GM12878 (cell line): ENCODE data around the gene PAX9. TPM values are rescaled to one million over a fixed set of nuclear protein-coding genes. Genes with fewer than 3 reads are reported as not detected.

Experiments used
- ATAC-seq: fragments of 200-7000 bp; cut with Tn5 transposase; 3 replicates; pipeline ENCODE4 v1.9.1; 2020; ENCODE audit warnings: mild to moderate bottlenecking, moderate library complexity
- BruUV-seq: library from RNA; stranded (reverse); fragments of 400-500 nt; replicated peaks from 2 replicates; lab custom pipeline; 2021; lab: Mats Ljungman, UMichigan
- CTCF ChIA-PET: fragments of 300-600 bp; sonication (Branson Sonifier 250); formaldehyde crosslinking; extraction: SDS; loops from one replicate; lab custom pipeline; 2021; ENCODE audit warnings: inconsistent platforms; lab: Yijun Ruan, JAX
- POLR2A ChIA-PET: fragments of 350-600 bp; formaldehyde crosslinking; extraction: SDS; loops from one replicate; lab custom pipeline; 2021; ENCODE audit warnings: inconsistent platforms; lab: Charles Lee
- RAD21 ChIA-PET: fragments of 300-600 bp; sonication (Branson Sonifier 250); formaldehyde crosslinking; loops from one replicate; lab custom pipeline; 2023; ENCODE audit warnings: antibody characterized with exemption; ENCODE audit not compliant: unreplicated experiment; lab: Charles Lee
- SMC1A ChIA-PET: fragments of 300-600 bp; sonication (Branson Sonifier 250); formaldehyde crosslinking; loops from one replicate; lab custom pipeline; 2023; ENCODE audit not compliant: unreplicated experiment, uncharacterized antibody; lab: Charles Lee
- DNase-seq: peaks from one replicate; pipeline ENCODE4 v3.0.0-alpha.2; 2011; ENCODE audit warnings: low read depth, low spot score
- FAIRE-seq: peaks from 3 replicates; lab custom pipeline; 2011; peaks lifted over from hg19 to GRCh38; lab: Jason Lieb, UNC
- H2AFZ ChIP-seq: 2 replicates; pipeline ENCODE4 v1.6.0; 2011; ENCODE audit warnings: low read depth, low read length, control low read depth; ENCODE audit not compliant: control insufficient read depth
- H3K27ac ChIP-seq: 2 replicates; pipeline ENCODE4 v1.5.1; 2011; ENCODE audit warnings: control low read depth; ENCODE audit not compliant: control insufficient read depth, insufficient read depth
- H3K27me3 ChIP-seq, 2 experiments: replicated peaks in 1 of 2; 2 replicates each; pipeline versions ENCODE4 v1.6.0 to v1.6.1; 2011; ENCODE audit warnings: low read length in 1 of 2; ENCODE audit not compliant: control insufficient read depth in 2 of 2, insufficient read depth in 2 of 2
- H3K36me3 ChIP-seq, 2 experiments: 2 replicates each; pipeline ENCODE4 v1.5.1; 2011; ENCODE audit warnings: low read length in 1 of 2; ENCODE audit not compliant: control insufficient read depth in 2 of 2, insufficient read depth in 2 of 2
- H3K4me1 ChIP-seq: 2 replicates; pipeline ENCODE4 v1.6.1; 2011; ENCODE audit warnings: mild to moderate bottlenecking, low read length, moderate library complexity, mixed read lengths; ENCODE audit not compliant: control insufficient read depth, insufficient read depth
- H3K4me2 ChIP-seq: 2 replicates; pipeline ENCODE4 v1.6.0; 2011; ENCODE audit warnings: control low read depth; ENCODE audit not compliant: control insufficient read depth, insufficient read depth
- H3K4me3 ChIP-seq: fragments of 200-600 bp; sonication (generic); 2 replicates; pipeline ENCODE4 v1.5.1; 2016
- H3K79me2 ChIP-seq: 2 replicates; pipeline ENCODE4 v1.6.0; 2011; ENCODE audit warnings: low read length; ENCODE audit not compliant: control insufficient read depth, insufficient read depth
- H3K9ac ChIP-seq: 2 replicates; pipeline ENCODE4 v1.8.0; 2011; ENCODE audit warnings: low read length, control low read depth, mixed read lengths; ENCODE audit not compliant: control insufficient read depth, insufficient read depth
- H3K9me3 ChIP-seq: replicated peaks from 3 replicates; pipeline ENCODE4 v1.5.1; 2011; ENCODE audit warnings: mild to moderate bottlenecking, low read length; ENCODE audit not compliant: control insufficient read depth, insufficient read depth
- H4K20me1 ChIP-seq: 2 replicates; pipeline ENCODE4 v1.6.0; 2011; ENCODE audit not compliant: control insufficient read depth, insufficient read depth
- ASH2L ChIP-seq: fragments of 300-600, 200-600 bp; sonication (generic); IDR thresholded peaks from 2 replicates; pipeline ENCODE4 v1.6.1; 2017; ENCODE audit warnings: low read depth, mild to moderate bottlenecking, borderline replicate concordance
- ATF7 ChIP-seq: fragments of 450-650 bp; IDR thresholded peaks from 2 replicates; pipeline ENCODE4 v1.6.1; 2016; ENCODE audit warnings: low read depth, mild to moderate bottlenecking
- ETV6 ChIP-seq, 2 experiments: fragments of 450-650 bp in 1 of 2; IDR thresholded peaks in 1 of 2; conservative IDR thresholded peaks in 1 of 2; 2 replicates each; pipeline ENCODE4 v1.6.1; 2014; ENCODE audit warnings: antibody characterized with exemption in 1 of 2, borderline replicate concordance in 1 of 2, low read depth in 1 of 2, mild to moderate bottlenecking in 1 of 2, moderate library complexity in 1 of 2
- FOXK2 ChIP-seq: fragments of 450-650 bp; IDR thresholded peaks from 2 replicates; pipeline ENCODE4 v1.6.1; 2017; ENCODE audit warnings: mild to moderate bottlenecking, moderate library complexity
- KDM1A ChIP-seq: fragments of 200-600 bp; sonication (generic); IDR thresholded peaks from 2 replicates; pipeline ENCODE4 v1.6.1; 2016; ENCODE audit warnings: borderline replicate concordance
- RFX5 ChIP-seq: IDR thresholded peaks from 2 replicates; pipeline ENCODE4 v1.6.1; 2011; ENCODE audit warnings: low read depth, low read length, improper control_type of control experiment
- STAT1 ChIP-seq: fragments of 450-650 bp; conservative IDR thresholded peaks from 2 replicates; pipeline ENCODE4 v1.6.1; 2014; ENCODE audit warnings: antibody characterized with exemption, mild to moderate bottlenecking
- ZNF207 ChIP-seq: fragments of 450-650 bp; IDR thresholded peaks from 2 replicates; pipeline ENCODE4 v1.6.1; 2014; ENCODE audit warnings: antibody characterized with exemption, mild to moderate bottlenecking, borderline replicate concordance
- in situ Hi-C: fragments of 300-500 bp; cut with MboI; formaldehyde crosslinking; loops from 9 replicates; pipeline ENCODE4 v1.14.3; 2018; ENCODE audit warnings: mixed read lengths
- intact Hi-C: fragments of 100-400 bp; cut with micrococcal nuclease; formaldehyde crosslinking; loops from one replicate; pipeline ENCODE4 v1.14.2; 2022; ENCODE audit not compliant: unreplicated experiment
- polyA plus RNA-seq, 11 experiments: library from polyadenylated mRNA; depleted of rRNA in 4 of 11; unstranded in 6 of 11; stranded (reverse) in 5 of 11; fragments of >200 nt; fragmentation: Nextera tagmentation in 4 of 11; fragmentation: Illumina TruSeq in 1 of 11; extraction: Ambion mirVana in 4 of 11; extraction: Trizol in 1 of 11; gene quantifications; 1 replicate in 1 of 11; 2 replicates in 10 of 11; pipeline versions ENCODE4 v1.2.1 to v1.2.3, GENCODE V29; 2011 to 2016; ENCODE audit warnings: inconsistent platforms in 2 of 11, missing spikeins in 2 of 11, low read depth in 1 of 11
- total RNA-seq, 4 experiments: library from RNA; depleted of rRNA in 3 of 4; stranded (reverse); fragments of >200 nt in 3 of 4; fragmentation: Illumina TruSeq in 1 of 4; extraction: Trizol in 1 of 4; gene quantifications; 2 replicates each; pipeline versions ENCODE4 v1.2.1 to v1.2.3, GENCODE V29; 2013 to 2021
- TF ChIP-seq, protein P1 (sequence below): IDR thresholded peaks from 2 replicates; pipeline ENCODE4 v1.6.1; 2011; ENCODE audit warnings: mild to moderate bottlenecking, low read depth, low read length, moderate library complexity; ENCODE audit not compliant: insufficient replicate concordance
- TF ChIP-seq, protein P2 (sequence below): fragments of 450-650 bp; formaldehyde crosslinking; IDR thresholded peaks from 2 replicates; pipeline ENCODE4 v1.5.0; 2022; ENCODE audit warnings: mild to moderate bottlenecking, missing genetic modification characterization
- TF ChIP-seq, protein P3 (sequence below): fragments of 450-650 bp; IDR thresholded peaks from 2 replicates; pipeline ENCODE4 v1.6.1; 2016; ENCODE audit warnings: mild to moderate bottlenecking, moderate library complexity, borderline replicate concordance
- TF ChIP-seq, protein P4 (sequence below): fragments of 450-650 bp; IDR thresholded peaks from 2 replicates; pipeline ENCODE4 v1.6.1; 2017; ENCODE audit warnings: mild to moderate bottlenecking, low read depth, inconsistent platforms; ENCODE audit not compliant: poor library complexity, severe bottlenecking

Gene PAX9
- total and polyA plus RNA-seq, 10 of the 15 experiments (the other 5 are each of a cell fraction or from before 2014, with no cell fraction given), result 0.03 to 8.2 (median 0.09) TPM; not detected in 3

DNA sequence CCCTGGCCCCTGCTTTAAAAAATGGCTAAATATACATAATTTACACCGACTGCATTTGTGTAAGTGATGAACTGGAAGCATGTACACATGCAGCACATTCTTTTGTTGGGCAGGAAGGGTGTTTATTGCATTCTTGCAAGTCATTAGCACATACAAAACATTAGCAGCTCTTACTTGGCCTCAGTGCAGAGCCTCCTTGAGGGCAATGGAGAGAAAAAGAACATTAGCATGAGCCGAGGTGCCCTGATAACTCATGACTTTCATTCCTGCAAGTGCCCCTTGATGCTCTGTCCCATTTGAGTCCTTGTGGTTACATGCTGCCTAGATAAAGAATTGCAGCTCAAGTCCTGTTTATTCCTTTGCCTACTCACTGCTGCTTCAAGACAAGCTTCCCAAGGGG, 61.9 kb downstream of the PAX9 start (continued):
- no peak for TF ChIP-seq ZNF207
- TF ChIP-seq, all 136 proteins: peak for 0

DNA sequence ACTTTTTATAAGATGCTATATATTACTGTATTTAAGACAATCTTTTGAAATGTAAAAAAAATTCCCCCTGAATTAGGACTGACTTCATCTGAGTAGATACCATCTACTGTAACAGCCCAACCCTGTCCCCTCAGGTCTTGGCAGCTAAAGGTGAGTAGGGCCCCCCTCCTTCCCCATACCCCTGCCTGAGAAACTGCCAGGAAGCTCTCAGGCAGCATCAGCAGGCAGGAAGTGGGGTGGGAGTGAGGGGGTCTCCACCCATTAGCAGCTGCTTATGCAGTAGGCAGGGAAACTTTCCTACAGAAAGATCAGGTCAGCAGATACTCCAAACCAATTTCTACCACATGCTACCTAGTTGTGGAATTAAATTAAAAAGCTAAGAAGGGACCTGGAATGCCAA, 62.5 kb downstream of the PAX9 start:
- no peaks in the 10 kb centered on the region for H3K79me2 ChIP-seq
- ChIA-PET RAD21 (interaction anchor here (1.2 kb wide), 1 partner anchor 11 kb away, joined by 3 read pairs; no protein-coding TSS in a partner anchor), POLR2A (no interaction called here), CTCF (no interaction called here), SMC1A (no interaction called here)
- ATAC-seq (no peak), FAIRE-seq (no peak), DNase-seq (no peak)
- H3K9ac ChIP-seq, result no peak overlapping the region
- no TSS peak for BruUV-seq
- H3K9me3 ChIP-seq, result no peaks in the 10 kb centered on the region
- no peaks in the 10 kb centered on the region for H4K20me1 ChIP-seq
- H2AFZ ChIP-seq, result no peak overlapping the region
- H3K27ac ChIP-seq, result no peak overlapping the region
- H3K4me1 ChIP-seq, result no peaks in the 10 kb centered on the region
- H3K36me3 ChIP-seq, result no peaks in the 10 kb centered on the region
- no peak overlapping the region for H3K4me2 ChIP-seq
- no peaks in the 10 kb centered on the region for H3K27me3 ChIP-seq
- H3K4me3 ChIP-seq, result no peak overlapping the region
- TF ChIP-seq, protein P1, sequence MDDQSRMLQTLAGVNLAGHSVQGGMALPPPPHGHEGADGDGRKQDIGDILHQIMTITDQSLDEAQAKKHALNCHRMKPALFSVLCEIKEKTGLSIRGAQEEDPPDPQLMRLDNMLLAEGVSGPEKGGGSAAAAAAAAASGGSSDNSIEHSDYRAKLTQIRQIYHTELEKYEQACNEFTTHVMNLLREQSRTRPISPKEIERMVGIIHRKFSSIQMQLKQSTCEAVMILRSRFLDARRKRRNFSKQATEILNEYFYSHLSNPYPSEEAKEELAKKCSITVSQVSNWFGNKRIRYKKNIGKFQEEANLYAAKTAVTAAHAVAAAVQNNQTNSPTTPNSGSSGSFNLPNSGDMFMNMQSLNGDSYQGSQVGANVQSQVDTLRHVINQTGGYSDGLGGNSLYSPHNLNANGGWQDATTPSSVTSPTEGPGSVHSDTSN, result no peak
- TF ChIP-seq KDM1A (no peak), FOXK2 (no peak), RFX5 (no peak), ETV6 (conservative IDR thresholded peaks at IDR 0.05 in 1 of 2, IDR thresholded peaks at IDR 0.05 in 1 of 2; ENCODE audit: borderline replicate concordance in 1 of 2, low read depth in 1 of 2) (no peak), ASH2L (no peak), ATF7 (no peak), STAT1 (no peak)
- TF ChIP-seq, protein P2, sequence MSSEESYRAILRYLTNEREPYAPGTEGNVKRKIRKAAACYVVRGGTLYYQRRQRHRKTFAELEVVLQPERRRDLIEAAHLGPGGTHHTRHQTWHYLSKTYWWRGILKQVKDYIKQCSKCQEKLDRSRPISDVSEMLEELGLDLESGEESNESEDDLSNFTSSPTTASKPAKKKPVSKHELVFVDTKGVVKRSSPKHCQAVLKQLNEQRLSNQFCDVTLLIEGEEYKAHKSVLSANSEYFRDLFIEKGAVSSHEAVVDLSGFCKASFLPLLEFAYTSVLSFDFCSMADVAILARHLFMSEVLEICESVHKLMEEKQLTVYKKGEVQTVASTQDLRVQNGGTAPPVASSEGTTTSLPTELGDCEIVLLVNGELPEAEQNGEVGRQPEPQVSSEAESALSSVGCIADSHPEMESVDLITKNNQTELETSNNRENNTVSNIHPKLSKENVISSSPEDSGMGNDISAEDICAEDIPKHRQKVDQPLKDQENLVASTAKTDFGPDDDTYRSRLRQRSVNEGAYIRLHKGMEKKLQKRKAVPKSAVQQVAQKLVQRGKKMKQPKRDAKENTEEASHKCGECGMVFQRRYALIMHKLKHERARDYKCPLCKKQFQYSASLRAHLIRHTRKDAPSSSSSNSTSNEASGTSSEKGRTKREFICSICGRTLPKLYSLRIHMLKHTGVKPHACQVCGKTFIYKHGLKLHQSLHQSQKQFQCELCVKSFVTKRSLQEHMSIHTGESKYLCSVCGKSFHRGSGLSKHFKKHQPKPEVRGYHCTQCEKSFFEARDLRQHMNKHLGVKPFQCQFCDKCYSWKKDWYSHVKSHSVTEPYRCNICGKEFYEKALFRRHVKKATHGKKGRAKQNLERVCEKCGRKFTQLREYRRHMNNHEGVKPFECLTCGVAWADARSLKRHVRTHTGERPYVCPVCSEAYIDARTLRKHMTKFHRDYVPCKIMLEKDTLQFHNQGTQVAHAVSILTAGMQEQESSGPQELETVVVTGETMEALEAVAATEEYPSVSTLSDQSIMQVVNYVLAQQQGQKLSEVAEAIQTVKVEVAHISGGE (CRISPR knock-in tag), result no peak
- TF ChIP-seq, protein P3, sequence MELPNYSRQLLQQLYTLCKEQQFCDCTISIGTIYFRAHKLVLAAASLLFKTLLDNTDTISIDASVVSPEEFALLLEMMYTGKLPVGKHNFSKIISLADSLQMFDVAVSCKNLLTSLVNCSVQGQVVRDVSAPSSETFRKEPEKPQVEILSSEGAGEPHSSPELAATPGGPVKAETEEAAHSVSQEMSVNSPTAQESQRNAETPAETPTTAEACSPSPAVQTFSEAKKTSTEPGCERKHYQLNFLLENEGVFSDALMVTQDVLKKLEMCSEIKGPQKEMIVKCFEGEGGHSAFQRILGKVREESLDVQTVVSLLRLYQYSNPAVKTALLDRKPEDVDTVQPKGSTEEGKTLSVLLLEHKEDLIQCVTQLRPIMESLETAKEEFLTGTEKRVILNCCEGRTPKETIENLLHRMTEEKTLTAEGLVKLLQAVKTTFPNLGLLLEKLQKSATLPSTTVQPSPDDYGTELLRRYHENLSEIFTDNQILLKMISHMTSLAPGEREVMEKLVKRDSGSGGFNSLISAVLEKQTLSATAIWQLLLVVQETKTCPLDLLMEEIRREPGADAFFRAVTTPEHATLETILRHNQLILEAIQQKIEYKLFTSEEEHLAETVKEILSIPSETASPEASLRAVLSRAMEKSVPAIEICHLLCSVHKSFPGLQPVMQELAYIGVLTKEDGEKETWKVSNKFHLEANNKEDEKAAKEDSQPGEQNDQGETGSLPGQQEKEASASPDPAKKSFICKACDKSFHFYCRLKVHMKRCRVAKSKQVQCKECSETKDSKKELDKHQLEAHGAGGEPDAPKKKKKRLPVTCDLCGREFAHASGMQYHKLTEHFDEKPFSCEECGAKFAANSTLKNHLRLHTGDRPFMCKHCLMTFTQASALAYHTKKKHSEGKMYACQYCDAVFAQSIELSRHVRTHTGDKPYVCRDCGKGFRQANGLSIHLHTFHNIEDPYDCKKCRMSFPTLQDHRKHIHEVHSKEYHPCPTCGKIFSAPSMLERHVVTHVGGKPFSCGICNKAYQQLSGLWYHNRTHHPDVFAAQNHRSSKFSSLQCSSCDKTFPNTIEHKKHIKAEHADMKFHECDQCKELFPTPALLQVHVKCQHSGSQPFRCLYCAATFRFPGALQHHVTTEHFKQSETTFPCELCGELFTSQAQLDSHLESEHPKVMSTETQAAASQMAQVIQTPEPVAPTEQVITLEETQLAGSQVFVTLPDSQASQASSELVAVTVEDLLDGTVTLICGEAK, result no peak
- TF ChIP-seq, protein P4, sequence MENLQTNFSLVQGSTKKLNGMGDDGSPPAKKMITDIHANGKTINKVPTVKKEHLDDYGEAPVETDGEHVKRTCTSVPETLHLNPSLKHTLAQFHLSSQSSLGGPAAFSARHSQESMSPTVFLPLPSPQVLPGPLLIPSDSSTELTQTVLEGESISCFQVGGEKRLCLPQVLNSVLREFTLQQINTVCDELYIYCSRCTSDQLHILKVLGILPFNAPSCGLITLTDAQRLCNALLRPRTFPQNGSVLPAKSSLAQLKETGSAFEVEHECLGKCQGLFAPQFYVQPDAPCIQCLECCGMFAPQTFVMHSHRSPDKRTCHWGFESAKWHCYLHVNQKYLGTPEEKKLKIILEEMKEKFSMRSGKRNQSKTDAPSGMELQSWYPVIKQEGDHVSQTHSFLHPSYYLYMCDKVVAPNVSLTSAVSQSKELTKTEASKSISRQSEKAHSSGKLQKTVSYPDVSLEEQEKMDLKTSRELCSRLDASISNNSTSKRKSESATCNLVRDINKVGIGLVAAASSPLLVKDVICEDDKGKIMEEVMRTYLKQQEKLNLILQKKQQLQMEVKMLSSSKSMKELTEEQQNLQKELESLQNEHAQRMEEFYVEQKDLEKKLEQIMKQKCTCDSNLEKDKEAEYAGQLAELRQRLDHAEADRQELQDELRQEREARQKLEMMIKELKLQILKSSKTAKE, result no peak
- in situ Hi-C loops, result no loop called here
- intact Hi-C loops, result no loop called here
